Measurements from ENCODE around the gene KRT12.

DNA sequence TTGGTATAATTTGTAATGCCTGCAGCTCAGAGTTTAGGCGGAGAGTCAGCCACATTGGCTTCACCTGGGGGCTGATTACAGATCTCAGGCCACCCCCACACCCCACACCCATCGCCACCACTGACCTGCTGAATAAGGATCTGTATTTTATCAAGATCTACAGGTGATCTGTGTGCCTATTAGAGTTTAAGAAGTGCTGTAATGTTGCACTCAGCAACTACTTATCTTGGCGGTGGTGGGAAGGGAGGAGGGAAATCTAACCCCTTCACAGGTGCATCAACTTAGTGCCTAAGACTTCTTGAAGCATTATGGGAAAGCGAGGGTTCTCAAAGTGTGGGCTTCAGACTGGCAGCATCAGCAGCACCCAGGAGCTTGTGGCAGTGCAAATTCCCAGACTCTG, 35.5 kb upstream of the KRT12 start:
- TF ChIP-seq, protein P1, sequence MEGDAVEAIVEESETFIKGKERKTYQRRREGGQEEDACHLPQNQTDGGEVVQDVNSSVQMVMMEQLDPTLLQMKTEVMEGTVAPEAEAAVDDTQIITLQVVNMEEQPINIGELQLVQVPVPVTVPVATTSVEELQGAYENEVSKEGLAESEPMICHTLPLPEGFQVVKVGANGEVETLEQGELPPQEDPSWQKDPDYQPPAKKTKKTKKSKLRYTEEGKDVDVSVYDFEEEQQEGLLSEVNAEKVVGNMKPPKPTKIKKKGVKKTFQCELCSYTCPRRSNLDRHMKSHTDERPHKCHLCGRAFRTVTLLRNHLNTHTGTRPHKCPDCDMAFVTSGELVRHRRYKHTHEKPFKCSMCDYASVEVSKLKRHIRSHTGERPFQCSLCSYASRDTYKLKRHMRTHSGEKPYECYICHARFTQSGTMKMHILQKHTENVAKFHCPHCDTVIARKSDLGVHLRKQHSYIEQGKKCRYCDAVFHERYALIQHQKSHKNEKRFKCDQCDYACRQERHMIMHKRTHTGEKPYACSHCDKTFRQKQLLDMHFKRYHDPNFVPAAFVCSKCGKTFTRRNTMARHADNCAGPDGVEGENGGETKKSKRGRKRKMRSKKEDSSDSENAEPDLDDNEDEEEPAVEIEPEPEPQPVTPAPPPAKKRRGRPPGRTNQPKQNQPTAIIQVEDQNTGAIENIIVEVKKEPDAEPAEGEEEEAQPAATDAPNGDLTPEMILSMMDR (IDR thresholded peaks at IDR 0.05), result no peak
- TF ChIP-seq POLR2A (IDR thresholded peaks at IDR 0.05), result no peak

All from lower leg skin (tissue), 3 donors.